GM12891 (cell line): ENCODE results near the gene GATAD2A.

Source experiments
- PAX5 ChIP-seq: IDR thresholded peaks from 2 replicates; pipeline ENCODE4 v1.6.1; 2011; ENCODE audit warnings: low read length, moderate library complexity, mild to moderate bottlenecking; ENCODE audit not compliant: insufficient read depth, severe bottlenecking
- POLR2A ChIP-seq: IDR thresholded peaks from 2 replicates; pipeline ENCODE4 v1.6.1; 2011; ENCODE audit warnings: low read depth, low read length, control low read depth
- SPI1 ChIP-seq: IDR thresholded peaks from 2 replicates; pipeline ENCODE4 v1.6.1; 2011; ENCODE audit warnings: low read depth, low read length, control low read depth

DNA sequence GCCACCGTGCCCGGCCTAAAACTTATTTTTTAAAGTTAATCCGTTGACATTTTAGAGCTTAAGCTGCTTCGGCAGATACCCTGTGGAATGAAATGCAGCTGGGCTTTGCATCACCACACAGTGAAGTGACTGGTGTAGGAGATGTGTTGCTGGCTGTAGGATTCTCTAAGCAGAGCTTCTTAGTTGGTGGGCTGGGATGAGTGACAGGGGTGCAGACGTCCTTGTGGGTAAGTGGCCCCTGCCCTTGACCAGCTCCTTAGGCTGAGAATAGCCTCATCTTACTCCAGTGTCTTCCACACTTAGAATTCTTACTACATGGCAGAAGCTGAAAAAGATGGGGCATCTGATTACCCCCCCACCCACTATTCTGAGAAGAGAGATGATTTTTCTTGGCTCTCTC is 11.6 kb downstream of the GATAD2A start:
- TF ChIP-seq PAX5 (no peak), SPI1 (no peak), POLR2A (no peak)
